Measurements from ENCODE around the gene UGT1A9. TPM values are rescaled to one million over a fixed set of nuclear protein-coding genes. Genes with fewer than 3 reads are reported as not detected.

UGT1A9 gene
- total RNA-seq, 1 experiment from 2014 or later = not detected

- CTCF ChIA-PET = no interaction called here
- no peaks in the 10 kb centered on the region for H3K36me3 ChIP-seq (ENCODE audit: low read depth)
- no peak overlapping the region for H3K27ac ChIP-seq
Observed at GRCh38 chr2:233811087-233811486, 139.4 kb downstream of the UGT1A9 start.

GRCh38 chr2:233811732-233812131 lies 140.0 kb downstream of the UGT1A9 start:
- H3K4me2 ChIP-seq = no peak overlapping the region
- no peak overlapping the region for H2AFZ ChIP-seq
- H3K4me1 ChIP-seq (replicated peaks; ENCODE audit: insufficient read depth) = no peaks in the 10 kb centered on the region
- H4K20me1 ChIP-seq (ENCODE audit: insufficient read depth) = no peaks in the 10 kb centered on the region
- H3K9me2 ChIP-seq (ENCODE audit: insufficient read depth) = no peaks in the 10 kb centered on the region
- BruUV-seq (replicated peaks) = no TSS peak
- intact Hi-C loops (cut with micrococcal nuclease; ENCODE audit: unreplicated experiment) = no loop called here
- CTCF ChIA-PET = no interaction called here
- DNase-seq = no peak
- H3K9me3 ChIP-seq (ENCODE audit: insufficient read depth, low read depth) = no peaks in the 10 kb centered on the region
- H3K79me2 ChIP-seq (ENCODE audit: low read depth) = no peaks in the 10 kb centered on the region
- H3K27ac ChIP-seq = no peak overlapping the region
- H3F3A ChIP-seq (ENCODE audit: insufficient read depth, low read depth) = no peaks in the 10 kb centered on the region
- TF ChIP-seq CTCF (conservative IDR thresholded peaks at IDR 0.05) (no peak), EZH2 (IDR thresholded peaks at IDR 0.05; ENCODE audit: low read depth) (no peak)
- H3K36me3 ChIP-seq (ENCODE audit: low read depth) = no peaks in the 10 kb centered on the region
- no peak overlapping the region for H3K4me3 ChIP-seq
- POLR2A ChIA-PET (ENCODE audit: unreplicated experiment) = no interaction called here
- no peaks in the 10 kb centered on the region; the same call in 1 of the 2 replicates for H3K27me3 ChIP-seq (ENCODE audit: insufficient read depth, low read depth)

More at GRCh38 chr2:233811087-233811486, 139.4 kb downstream of the UGT1A9 start:
- intact Hi-C loops (cut with micrococcal nuclease; ENCODE audit: unreplicated experiment) = no loop called here
- no peak overlapping the region for H3K4me3 ChIP-seq
- DNase-seq = no peak
- no peak overlapping the region for H3K4me2 ChIP-seq
- no peaks in the 10 kb centered on the region for H3F3A ChIP-seq (ENCODE audit: insufficient read depth, low read depth)
- H3K9me2 ChIP-seq (ENCODE audit: insufficient read depth) = no peaks in the 10 kb centered on the region
- no peak overlapping the region for H2AFZ ChIP-seq
- H3K27me3 ChIP-seq (ENCODE audit: insufficient read depth, low read depth) = no peaks in the 10 kb centered on the region; the same call in 1 of the 2 replicates
- BruUV-seq (replicated peaks) = no TSS peak
- no peaks in the 10 kb centered on the region for H3K79me2 ChIP-seq (ENCODE audit: low read depth)
- POLR2A ChIA-PET (ENCODE audit: unreplicated experiment) = no interaction called here
- H4K20me1 ChIP-seq (ENCODE audit: insufficient read depth) = no peaks in the 10 kb centered on the region
- H3K9me3 ChIP-seq (ENCODE audit: insufficient read depth, low read depth) = no peaks in the 10 kb centered on the region
- TF ChIP-seq EZH2 (IDR thresholded peaks at IDR 0.05; ENCODE audit: low read depth) = no peak
- no peak for TF ChIP-seq CTCF (conservative IDR thresholded peaks at IDR 0.05)
- H3K4me1 ChIP-seq (replicated peaks; ENCODE audit: insufficient read depth) = no peaks in the 10 kb centered on the region

GRCh38 chr2:233813236-233814055 lies 141.7 kb downstream of the UGT1A9 start:
- POLR2A ChIA-PET (ENCODE audit: unreplicated experiment) = interaction anchor here (0.7 kb wide), 1 partner anchor 389 kb away, joined by 4 read pairs; no protein-coding TSS in a partner anchor
- no peaks in the 10 kb centered on the region for H3F3A ChIP-seq (ENCODE audit: insufficient read depth, low read depth)

More at GRCh38 chr2:233813236-233814055, 141.7 kb downstream of the UGT1A9 start:
- Histone ChIP-seq H3K36me3 (ENCODE audit: low read depth) (no peaks in the 10 kb centered on the region), H3K27me3 (ENCODE audit: insufficient read depth, low read depth) (no peaks in the 10 kb centered on the region), H2AFZ (no peak overlapping the region), H3K27ac (no peak overlapping the region), H3K9me2 (ENCODE audit: insufficient read depth) (no peaks in the 10 kb centered on the region), H3K79me2 (ENCODE audit: low read depth) (no peaks in the 10 kb centered on the region), H3K4me1 (replicated peaks; ENCODE audit: insufficient read depth) (no peaks in the 10 kb centered on the region), H4K20me1 (ENCODE audit: insufficient read depth) (no peaks in the 10 kb centered on the region), H3K4me3 (no peak overlapping the region), H3K9me3 (ENCODE audit: insufficient read depth, low read depth) (no peaks in the 10 kb centered on the region), H3K4me2 (no peak overlapping the region)
- DNase-seq = no peak
- CTCF ChIA-PET = interaction anchor here (1.6 kb wide), 1 partner anchor 20 kb away, joined by 5 read pairs; no protein-coding TSS in a partner anchor
- TF ChIP-seq CTCF (conservative IDR thresholded peaks at IDR 0.05) = no peak
- TF ChIP-seq EZH2 (IDR thresholded peaks at IDR 0.05; ENCODE audit: low read depth) = no peak
- no TSS peak for BruUV-seq (replicated peaks)
- intact Hi-C loops (cut with micrococcal nuclease; ENCODE audit: unreplicated experiment) = no loop called here

Measured in PC-9 (cell line).